HL-60 (cell line): ENCODE data around the gene ZBTB47.

Source experiments
- GABPA ChIP-seq: IDR thresholded peaks from 2 replicates; pipeline ENCODE4 v1.6.1; 2012; ENCODE audit warnings: low read depth
- POLR2AphosphoS5 ChIP-seq: IDR thresholded peaks from 2 replicates; pipeline ENCODE4 v1.6.1; 2012; ENCODE audit warnings: low read depth
- TF ChIP-seq, protein P1 (sequence below): IDR thresholded peaks from one replicate; pipeline ENCODE4 v1.5.1; 2011; ENCODE audit warnings: low read length, control low read depth, inconsistent platforms; ENCODE audit not compliant: insufficient read depth
- TF ChIP-seq, protein P2 (sequence below): IDR thresholded peaks from 2 replicates; pipeline ENCODE4 v1.6.1; 2012; ENCODE audit warnings: low read depth; ENCODE audit not compliant: insufficient replicate concordance

DNA sequence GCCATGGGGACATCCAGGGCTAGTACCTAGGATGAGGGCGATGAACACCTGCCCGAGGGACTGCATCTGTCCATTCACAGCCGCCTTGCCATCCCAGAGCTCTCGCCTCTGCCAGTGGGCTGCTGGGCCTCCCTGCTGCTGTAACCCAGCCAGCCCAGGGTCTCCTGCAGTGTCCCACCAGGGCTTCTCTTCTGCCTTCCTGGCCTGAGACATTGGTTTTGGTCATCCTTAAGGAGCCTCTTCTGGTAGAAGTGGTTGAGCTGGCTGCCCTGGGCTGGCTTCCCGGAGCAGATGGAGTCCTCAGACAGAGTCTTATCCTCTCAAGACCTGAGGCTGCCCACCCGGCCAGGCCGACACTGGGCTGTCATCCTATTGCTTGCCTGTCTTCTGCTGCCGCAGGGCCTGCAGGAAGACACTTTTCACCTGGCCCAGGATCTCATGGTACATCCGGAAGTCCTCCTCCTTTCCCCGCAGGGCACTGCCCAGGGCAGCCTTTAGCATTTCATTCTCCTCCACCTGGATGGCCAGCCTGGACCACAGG lies 55.2 kb downstream of the ZBTB47 start:
- TF ChIP-seq, protein P1, sequence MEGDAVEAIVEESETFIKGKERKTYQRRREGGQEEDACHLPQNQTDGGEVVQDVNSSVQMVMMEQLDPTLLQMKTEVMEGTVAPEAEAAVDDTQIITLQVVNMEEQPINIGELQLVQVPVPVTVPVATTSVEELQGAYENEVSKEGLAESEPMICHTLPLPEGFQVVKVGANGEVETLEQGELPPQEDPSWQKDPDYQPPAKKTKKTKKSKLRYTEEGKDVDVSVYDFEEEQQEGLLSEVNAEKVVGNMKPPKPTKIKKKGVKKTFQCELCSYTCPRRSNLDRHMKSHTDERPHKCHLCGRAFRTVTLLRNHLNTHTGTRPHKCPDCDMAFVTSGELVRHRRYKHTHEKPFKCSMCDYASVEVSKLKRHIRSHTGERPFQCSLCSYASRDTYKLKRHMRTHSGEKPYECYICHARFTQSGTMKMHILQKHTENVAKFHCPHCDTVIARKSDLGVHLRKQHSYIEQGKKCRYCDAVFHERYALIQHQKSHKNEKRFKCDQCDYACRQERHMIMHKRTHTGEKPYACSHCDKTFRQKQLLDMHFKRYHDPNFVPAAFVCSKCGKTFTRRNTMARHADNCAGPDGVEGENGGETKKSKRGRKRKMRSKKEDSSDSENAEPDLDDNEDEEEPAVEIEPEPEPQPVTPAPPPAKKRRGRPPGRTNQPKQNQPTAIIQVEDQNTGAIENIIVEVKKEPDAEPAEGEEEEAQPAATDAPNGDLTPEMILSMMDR = no peak
- TF ChIP-seq, protein P2, sequence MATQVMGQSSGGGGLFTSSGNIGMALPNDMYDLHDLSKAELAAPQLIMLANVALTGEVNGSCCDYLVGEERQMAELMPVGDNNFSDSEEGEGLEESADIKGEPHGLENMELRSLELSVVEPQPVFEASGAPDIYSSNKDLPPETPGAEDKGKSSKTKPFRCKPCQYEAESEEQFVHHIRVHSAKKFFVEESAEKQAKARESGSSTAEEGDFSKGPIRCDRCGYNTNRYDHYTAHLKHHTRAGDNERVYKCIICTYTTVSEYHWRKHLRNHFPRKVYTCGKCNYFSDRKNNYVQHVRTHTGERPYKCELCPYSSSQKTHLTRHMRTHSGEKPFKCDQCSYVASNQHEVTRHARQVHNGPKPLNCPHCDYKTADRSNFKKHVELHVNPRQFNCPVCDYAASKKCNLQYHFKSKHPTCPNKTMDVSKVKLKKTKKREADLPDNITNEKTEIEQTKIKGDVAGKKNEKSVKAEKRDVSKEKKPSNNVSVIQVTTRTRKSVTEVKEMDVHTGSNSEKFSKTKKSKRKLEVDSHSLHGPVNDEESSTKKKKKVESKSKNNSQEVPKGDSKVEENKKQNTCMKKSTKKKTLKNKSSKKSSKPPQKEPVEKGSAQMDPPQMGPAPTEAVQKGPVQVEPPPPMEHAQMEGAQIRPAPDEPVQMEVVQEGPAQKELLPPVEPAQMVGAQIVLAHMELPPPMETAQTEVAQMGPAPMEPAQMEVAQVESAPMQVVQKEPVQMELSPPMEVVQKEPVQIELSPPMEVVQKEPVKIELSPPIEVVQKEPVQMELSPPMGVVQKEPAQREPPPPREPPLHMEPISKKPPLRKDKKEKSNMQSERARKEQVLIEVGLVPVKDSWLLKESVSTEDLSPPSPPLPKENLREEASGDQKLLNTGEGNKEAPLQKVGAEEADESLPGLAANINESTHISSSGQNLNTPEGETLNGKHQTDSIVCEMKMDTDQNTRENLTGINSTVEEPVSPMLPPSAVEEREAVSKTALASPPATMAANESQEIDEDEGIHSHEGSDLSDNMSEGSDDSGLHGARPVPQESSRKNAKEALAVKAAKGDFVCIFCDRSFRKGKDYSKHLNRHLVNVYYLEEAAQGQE = no peak
- TF ChIP-seq POLR2AphosphoS5 (no peak), GABPA (no peak)
